NCI-H748 (cell line): ENCODE measurements around the gene PEMT.
A peak's percentile ranks its signal among the peaks of the same experiment; 100 is the strongest.

ENCODE experiments used
- DNase-seq: peaks from one replicate; lab custom pipeline; 2025; ENCODE audit not compliant: unreplicated experiment; lab: John Stamatoyannopoulos, UW

Gene PEMT

DNA sequence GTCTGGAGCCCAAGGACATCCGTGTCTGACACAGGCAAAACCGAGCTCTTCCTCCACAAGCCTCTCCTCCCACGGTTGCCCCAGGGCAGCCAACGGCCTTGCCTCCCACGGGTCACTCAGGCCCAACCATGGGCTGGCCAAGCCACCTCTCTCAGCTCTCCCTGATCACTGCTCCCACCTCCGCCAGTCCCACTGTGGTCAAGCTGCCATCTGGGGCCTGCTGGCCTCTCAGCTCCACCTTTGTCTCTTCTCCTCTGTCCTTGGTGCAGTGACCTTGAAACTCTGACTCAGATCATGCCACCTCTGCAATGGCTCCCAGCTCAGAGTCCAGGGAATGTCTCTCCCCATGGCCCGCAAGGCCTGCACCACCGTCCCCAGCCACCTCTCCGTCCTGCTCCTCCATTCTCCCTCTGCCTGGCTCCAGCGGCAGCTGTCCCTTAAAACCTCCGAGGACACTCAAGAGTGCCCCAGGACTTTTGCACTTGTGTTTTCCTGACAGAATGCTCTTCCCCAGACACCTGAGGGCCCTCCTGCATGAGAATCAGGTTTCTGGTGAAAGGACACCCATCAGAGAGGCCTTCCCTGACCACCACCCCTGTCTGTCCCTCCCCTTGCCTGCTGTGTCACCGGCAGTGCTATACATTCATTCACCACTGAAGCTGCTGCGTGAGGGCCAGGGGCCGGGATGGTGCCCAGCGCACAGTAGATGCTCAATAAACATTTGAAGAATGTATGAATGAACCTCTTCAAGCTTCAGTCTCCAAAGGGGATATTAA, 19.3 kb downstream of the PEMT start:
- DNase-seq = no peak

DNA sequence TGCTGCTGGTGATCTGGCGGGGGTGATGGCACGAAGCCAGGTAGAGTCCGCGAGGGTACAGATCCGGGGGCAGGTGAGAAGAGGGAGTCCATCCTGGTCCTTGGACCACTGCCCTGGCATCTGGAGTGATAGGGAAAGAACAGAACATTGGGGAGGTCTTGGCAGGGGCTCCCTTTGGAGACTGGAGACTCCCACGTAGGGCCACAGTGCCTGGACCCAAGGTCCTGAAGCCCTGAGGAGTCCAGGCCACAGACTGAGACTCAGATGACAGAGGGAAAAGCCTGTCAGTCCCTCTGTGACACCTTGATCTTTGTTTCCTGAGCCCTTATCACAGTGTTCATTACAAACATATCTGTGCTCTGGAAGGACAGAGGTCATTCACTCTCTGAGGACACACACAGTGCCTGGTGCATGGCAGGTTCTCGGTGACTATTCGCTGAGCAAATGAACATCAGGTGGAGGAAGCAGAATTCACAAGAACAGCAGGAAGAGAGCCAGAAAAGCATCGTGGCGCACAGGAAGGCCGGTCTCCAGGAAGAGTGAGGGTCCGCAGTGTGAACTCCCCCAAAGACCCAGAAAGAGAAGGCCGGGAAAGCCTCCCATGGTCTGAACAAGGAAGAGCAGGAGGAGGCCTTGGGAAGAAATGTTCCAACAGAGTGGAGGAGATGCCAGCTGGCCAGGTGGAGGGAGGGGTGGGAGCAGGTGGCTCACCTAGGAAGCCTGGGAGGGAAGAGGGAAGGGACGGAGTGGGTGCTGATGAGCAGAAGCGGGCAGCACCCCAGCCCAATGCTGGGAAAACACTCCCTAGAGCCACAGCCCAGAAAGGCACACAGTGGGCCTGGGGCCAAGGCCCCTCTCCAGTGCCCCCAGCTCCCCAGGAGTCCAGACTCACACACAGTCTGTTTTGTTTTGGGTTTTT, 20.5 kb downstream of the PEMT start:
- peak; percentile 45 for DNase-seq

DNA sequence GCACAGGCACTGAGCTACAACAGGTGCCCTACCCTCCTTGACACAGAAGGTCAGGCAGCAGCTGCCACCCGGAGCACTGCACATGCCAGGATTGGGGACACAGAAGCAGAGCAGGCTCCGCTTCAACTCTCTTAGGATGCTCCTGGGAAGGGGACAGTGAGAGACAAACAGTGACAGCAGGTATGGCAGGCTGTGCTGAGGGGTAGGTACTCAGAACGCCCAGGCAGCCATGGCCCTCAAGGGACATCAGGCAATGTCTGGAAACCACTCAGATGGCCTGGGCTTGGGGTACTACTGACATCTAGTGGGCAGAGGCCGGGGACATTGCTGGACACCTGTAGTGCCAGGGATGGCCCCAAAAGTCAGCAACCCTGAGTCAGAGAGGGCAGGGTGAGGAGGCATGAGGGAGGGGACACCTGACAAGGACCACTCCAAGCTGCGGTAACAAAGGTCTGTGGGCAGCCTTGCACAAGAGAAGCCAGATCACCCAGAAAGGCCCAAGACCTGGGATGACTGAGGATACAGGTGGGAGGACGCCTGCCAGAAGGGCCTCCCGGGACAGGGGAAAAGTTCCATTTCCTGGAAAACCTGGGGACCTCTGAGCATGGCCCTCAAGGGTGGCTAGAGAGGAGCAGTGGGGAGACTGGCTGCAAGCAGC, 21.2 kb downstream of the PEMT start:
- DNase-seq = peak; percentile 70

DNA sequence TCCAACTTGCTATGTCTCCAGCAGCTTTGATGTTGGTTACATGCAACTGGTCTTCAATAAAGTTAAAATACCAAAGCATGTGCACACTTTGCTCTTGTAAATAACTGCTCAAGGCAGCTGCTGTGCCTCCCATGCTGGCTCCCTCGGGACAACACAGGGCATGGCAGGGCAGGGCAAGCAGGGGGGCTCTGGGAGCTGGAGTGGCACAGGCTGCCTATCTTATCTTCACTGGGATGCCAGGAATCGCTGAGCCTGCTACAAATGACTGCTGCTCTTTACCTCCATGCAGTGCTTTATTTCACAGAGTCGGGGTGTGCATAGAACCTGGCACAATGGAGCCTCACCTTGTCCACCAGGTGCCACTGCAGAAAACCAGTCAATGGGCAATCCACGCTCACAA, 21.8 kb downstream of the PEMT start:
- no peak for DNase-seq

DNA sequence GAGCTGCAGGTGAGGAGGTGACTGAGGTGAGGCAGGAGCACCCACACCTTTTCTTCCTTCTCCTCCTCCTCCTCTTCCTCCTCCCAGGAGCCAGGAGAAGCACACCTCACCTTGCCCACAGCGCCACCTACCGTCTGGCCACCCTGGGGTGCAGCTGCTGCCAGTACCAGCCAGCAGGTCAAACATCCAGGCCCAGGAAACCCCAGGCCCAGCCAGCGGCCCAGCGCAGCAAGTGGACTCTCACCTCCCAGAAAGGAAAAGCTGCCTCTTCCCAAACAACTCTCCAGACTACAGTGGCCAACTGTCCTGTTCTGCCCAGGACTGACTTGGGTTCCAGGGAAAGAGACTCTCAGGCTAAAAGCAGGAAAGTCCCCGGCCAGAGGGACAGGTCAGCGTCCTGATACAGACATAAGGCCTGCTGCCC, 22.7 kb downstream of the PEMT start:
- peak; percentile 71 for DNase-seq

DNA sequence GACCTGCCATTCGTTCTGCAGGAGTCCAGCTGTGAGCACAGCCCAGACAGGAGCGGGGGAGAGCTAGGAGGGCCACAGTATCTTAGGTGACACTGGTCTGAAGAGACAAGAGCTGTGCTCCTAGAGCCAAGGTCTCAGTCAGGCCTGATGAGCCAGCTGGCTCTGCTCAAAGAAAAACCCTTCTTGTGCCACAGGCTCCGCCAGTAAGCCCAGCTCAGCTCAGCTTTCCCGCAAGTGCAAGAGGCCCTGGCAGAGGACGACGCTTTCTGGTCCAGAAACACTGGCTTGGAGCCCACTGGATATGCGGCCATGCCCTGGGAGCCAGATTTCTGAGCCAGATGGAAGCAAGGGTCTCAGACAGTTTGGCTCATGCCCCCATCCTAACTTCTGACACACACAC, 23.9 kb downstream of the PEMT start:
- no peak for DNase-seq

DNA sequence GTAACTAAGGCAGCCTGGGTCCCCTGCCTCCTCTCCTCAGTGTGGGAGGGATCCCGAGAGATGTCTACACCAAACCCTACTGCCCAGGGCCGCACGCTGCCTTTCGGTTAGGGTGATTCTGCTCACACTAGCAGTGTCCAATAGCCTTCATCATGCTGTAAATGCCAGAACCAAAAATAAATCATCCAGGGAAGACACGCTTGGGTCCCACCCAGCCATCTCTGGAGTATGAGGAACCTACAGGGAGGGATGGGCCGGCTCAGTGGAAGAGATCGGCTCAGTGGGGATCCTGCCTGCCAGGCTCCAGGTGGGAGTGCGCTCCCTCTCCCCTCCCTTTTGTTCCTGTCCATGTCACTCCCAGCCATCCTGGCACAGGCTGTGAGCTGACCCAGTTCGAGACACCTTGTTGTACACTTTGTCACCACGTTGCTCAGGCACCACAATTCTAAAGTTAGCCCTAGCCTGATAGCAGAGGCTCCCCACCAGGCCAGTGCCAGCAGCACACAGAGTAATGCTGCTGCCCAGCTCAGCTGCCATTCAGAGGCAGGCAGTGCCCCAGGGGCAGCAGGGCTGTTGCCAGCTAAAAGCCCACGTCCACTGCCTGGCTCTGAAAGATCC, 24.5 kb downstream of the PEMT start:
- DNase-seq = no peak

DNA sequence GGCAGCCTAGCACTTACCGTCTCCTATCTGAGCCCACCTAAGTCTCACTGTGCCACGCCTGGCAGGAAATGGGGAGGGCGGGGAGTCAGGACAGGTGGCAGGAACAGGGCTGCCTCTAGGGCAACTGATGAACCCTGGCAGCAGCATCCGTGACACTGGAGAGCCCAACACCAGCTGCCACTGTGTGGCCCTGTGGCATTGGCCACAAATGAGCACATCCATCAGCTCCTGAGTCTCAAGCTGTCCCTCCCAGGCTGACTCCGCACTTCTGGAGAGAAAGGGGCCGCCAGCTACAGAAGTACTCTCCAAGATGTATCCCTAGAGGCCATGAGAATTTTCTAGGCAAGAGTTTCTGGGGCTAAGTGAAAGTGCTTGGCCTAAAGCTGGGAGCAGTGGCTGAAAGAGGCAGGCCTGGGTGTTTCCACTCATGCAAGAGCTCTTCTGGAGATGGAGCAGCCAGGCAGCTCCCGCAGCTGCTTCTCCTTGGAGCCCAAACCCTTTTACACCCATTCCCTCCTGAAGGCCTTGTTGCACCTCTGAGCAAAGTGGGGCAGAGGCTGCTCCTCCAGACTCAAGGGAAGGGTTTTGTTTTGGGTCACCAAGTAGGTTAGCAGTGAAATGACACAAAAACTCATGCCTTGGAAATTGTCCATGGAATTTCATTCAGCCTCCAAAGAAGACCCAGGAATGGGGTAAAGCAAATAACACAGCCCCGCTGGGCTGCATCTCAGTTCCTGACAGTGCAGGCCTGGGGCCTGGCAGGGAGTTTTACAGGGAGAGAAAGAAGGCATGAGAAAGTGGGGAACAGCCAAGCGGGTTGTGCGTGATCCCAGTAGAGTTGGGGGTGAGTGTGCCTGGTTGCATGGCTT, 25.8 kb downstream of the PEMT start:
- no peak for DNase-seq

DNA sequence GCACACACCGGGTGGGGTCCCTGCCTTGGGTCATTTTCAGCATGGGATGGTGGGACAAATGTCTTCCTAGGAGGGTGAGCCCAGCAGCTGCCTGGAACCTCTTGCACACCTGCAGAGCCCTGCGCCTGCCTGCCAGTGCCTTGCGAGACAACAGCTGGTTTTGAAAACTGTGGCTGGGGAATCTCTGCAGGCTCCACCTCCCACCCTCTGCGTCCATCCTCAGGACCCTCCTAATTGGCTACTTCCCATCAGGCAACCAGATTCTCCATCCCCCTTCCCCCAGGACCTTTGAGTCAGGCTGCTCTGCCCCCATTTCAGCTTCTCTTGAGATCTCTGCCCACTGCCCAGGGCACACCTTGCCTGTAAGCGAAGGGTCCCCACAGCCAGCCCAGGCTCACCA, 26.6 kb downstream of the PEMT start:
- peak; percentile 28 for DNase-seq

DNA sequence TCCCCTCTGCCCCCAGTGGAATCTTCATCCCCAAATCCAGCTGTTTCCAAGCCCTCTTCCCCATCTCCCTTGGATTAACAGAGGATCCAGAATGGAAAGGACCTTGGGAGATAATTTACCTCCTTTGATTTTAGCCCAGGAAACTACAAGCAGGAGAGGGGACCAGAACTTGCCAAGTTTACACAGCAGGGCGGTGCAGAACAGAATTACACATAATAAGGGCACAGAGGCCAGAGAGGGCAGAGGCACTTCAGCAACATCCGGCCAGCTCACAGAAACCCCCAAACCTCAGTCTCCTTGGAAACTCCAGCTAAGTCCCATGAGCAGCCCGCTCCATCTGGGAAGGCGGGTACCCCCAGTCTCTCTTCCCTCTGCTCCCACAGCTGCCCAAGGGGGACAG, 27.2 kb downstream of the PEMT start:
- DNase-seq = no peak

DNA sequence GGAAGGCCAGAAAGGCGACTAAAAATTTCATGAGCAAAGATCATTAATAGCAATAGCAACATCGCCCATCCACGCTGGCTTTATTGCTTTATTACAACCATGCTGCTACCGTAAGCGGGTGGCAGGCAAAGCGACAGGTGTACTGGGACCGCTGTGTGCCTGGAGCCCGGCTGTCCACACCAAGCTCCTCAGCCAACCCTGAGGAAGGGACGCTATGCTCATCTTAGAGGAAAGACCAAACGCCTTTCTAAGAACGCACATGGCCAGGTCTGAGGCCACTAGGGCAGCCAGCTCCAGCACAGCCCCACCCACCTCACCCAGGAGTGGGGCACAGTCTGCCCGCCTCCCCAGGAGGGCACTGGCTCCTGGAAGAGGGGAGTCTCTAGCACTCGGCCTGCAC, 28.0 kb downstream of the PEMT start:
- DNase-seq = no peak

DNA sequence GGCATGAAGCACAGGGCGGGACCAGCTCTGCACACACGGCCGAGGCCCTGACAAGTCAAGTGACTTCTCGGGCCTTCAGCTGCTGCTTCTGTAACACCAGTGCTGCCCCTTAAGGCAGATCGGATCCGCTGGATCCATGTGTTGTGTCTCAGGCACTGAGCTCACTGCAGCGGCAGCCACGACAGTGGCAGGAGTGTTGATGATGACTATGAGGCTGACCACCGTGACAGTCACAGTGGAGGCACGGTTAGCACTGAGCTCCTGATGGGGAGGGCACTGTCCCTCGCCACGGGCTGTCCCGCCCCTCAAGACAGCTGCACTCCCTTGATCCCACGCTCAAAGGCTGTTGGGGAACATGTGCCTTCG, 29.4 kb downstream of the PEMT start:
- DNase-seq = no peak

DNA sequence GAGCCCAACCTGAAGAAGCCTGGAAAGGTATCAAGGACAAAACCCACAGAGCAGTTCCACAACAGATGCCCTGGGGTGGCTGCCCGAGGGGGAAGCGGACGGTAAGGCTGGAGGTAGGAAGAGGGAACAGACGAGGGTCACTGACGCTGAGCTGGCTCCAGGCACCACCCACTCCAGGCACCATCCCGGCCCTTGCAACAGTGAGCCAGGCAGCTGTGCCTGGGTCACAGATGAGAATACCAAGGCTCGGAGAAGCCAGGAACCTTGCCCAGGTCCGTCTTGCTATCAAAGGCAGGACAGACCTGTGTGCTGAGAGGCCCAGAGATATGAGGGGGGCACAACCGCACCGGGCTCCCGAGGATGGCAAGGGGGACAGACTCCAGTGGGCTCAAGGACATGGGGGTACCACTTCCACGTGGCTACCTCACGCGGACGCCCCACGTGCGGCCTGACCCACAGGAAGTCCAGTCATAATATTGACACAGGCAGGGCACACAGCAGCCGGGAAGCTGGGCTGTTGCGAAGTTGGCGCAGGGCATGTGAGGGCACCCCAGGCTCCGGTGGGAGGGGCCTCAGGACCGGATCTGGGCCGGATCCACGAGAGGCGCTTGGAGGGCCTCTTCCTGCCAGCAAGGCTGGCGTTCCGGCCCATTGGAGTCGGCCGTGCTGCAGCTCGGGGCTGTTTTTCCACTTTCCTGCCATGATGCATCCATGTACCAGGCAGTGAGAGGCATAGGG, 29.9 kb downstream of the PEMT start:
- no peak for DNase-seq

DNA sequence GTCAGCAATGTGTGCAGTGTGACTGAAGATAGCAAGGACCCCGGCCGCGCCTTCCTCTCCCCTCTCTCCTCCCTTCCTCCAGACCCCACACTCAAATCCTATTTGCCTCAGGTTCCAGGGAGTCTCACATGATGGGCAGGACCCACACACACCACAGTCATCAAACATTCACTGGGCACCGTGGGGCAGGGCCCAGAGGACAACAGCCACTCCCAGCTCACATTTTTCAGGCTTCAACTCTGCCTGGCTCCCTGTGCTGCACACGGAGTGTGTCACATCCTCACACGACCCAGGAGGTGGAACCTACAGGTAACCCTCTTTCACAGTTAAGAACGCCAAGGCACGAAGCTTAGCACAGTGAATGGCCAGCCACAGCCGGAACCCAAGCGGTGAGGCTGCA, 30.5 kb downstream of the PEMT start:
- DNase-seq = no peak

DNA sequence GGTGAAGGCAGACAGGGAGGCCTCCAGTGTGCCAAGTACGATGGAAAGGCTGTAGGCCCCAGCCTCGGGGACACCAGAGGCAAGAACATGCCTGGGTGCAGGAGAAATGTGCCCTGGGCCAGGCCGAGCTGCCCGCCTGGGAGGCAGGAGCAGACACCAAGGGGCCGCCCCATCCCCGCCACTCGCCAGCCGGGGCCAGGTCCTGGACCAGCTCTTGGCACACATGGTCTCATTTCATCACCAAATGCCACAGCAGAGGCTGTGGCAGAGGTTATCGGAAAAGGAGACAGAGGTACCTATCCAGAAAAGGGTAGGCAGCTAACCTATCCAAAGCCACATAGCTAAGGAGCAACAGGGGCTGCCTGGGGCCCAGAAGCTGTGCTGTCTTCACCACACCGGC, 31.3 kb downstream of the PEMT start:
- no peak for DNase-seq

DNA sequence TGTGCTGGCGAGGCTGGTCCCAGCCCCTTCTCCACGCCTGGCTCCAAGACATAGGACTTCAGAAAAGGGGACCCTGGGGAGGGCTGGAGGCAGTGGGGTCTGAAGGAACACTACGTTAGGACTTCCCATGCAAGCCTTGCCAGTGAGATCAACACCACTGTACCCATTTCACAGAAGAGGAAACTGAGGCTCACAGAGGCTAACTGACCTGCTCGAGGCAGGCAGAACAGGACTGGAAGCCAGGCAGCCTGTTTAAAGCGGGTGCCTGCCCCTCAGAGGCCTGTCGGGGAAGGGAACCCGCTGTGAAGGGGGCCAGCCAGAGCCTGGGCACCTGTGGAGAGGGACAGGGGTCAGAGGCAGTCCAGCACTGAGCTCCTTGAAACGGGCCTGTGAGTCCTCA, 32.3 kb downstream of the PEMT start:
- no peak for DNase-seq

DNA sequence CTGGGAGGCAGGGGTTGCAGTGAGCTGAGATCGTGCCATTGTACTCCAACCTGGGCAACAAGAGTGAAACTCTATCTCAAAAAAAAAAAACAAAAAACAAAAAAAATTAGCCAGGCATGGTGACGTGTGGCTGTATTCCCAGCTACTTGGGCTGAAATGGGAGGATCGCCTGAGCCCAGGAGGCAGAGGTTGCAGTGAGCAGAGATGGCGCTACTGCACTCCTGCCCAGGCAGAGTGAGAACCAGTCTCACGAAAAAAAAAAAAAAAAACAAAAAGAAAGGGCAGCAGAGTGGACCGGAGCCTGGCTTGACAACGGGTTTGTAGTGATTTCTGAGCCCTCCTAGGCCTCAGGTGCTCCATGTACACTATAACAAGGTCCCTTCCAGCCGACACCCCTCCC, 33.1 kb downstream of the PEMT start:
- no peak for DNase-seq

DNA sequence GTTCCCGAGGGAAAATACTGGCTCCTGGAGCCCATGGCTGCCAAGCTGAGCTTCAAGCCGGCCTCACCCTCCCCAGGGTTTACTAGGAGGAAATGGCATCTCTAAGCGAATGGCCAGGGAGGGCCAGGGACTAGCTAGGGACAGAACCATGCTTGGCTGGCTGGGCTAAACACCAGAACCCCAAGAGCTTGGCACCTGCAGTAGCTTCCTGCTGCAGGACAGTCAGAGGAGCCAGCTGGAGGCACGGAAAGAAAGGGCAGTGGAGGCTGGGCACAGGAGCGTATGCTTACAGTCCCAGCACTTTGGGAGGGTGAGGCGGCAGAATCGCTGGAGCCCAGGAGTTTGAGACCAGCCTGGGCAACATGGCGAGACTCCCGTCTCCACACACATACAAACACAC, 33.7 kb downstream of the PEMT start:
- no peak for DNase-seq

DNA sequence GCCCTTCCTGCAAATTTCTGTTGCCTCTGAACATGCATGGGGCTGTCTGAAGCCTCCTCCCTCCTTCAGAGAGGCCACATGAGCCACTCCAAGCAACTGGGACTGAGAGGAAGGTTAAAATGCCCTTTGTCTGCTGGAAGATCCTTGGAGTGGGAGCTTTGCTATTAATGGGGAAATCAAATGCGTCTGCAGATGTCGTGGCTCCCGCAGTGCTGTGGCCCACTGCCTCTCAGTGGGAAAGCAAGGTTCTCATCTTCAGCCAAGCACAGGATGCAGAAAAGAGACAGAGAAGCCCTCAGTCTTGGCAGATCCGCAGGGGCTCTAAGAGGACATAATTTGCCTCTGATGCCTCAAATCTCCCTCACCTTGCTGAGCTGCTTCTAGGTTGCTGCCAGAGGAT, 34.8 kb downstream of the PEMT start:
- DNase-seq = no peak

DNA sequence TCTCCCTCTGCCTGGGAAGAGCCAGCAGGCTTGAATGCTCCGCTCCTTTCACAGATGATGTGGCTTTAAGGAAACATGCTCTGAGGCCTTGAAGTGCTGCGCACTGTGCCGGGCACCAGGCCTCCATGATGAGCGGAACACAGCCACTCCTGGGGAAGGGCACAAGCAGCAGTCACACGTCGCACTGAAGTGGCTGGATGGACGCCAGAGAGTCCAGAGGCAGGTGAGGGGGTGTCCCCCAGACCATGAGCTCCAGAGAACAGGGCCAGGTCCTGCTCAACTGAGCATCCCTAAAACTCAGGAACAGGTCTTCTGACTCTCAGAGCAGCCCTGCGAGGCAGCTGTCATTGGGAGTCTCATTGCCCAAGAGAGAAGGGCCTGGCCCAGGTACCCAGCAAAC, 35.6 kb downstream of the PEMT start:
- no peak for DNase-seq
